ENCODE results near the gene KIF3C. TPM values are rescaled to one million over a fixed set of nuclear protein-coding genes. Genes with fewer than 3 reads are reported as not detected.

Gene KIF3C
- total and polyA plus RNA-seq, 2 donors (not counting 1 experiment from before 2014, with no cell fraction given), result 9.7 to 13.0 TPM

- no peaks in the 10 kb centered on the region for H3K9me3 ChIP-seq (ENCODE audit: control insufficient read depth, insufficient read depth, low read depth, low read length)
- no peak overlapping the region for H3K4me3 ChIP-seq (replicated peaks in 1 of 4; ENCODE audit: control extremely low read depth in 1 of 4, insufficient read depth in 1 of 4, low read depth in 3 of 4, low read length in 4 of 4)
These were observed 24.6 kb downstream of the KIF3C start for GRCh38 chr2:25957743-25958142.

GRCh38 chr2:25955869-25956535 lies 26.3 kb downstream of the KIF3C start:
- Histone ChIP-seq H4K20me1 (ENCODE audit: control insufficient read depth, extremely low read depth, insufficient read depth, low read length) (no peaks in the 10 kb centered on the region), H3K9ac (ENCODE audit: insufficient read depth, low read length) (no peak overlapping the region), H3K27ac (ENCODE audit: insufficient read depth, low read length) (no peak overlapping the region), H3K4me2 (ENCODE audit: extremely low read depth, insufficient read depth, low read length) (no peak overlapping the region), H3K27me3 (ENCODE audit: control insufficient read depth, insufficient read depth, low read length) (no peaks in the 10 kb centered on the region), H3K9me3 (ENCODE audit: control insufficient read depth, insufficient read depth, low read depth, low read length) (no peaks in the 10 kb centered on the region), H3K4me1 (ENCODE audit: control insufficient read depth, extremely low read depth, insufficient read depth, low read length) (no peaks in the 10 kb centered on the region), H3K36me3 (ENCODE audit: control insufficient read depth, insufficient read depth, low read length) (no peaks in the 10 kb centered on the region), H3K79me2 (ENCODE audit: control insufficient read depth, insufficient read depth, low read length) (no peaks in the 10 kb centered on the region), H3K4me3 (replicated peaks in 1 of 4; ENCODE audit: control extremely low read depth in 1 of 4, insufficient read depth in 1 of 4, low read depth in 3 of 4, low read length in 4 of 4) (no peak overlapping the region), H2AFZ (ENCODE audit: low read length) (no peak overlapping the region)
- TF ChIP-seq CTCF (conservative IDR thresholded peaks at IDR 0.05 in 1 of 2, IDR thresholded peaks at IDR 0.05 in 1 of 2; ENCODE audit: low read depth in 1 of 2, low read length in 2 of 2) (no peak), EZH2 (IDR thresholded peaks at IDR 0.05; ENCODE audit: low read length, missing control alignments) (no peak)
- DNase-seq (ENCODE audit: low read depth in 2 of 2), result no peak

More at GRCh38 chr2:25957743-25958142, 24.6 kb downstream of the KIF3C start:
- Histone ChIP-seq H3K4me2 (ENCODE audit: extremely low read depth, insufficient read depth, low read length) (no peak overlapping the region), H3K9ac (ENCODE audit: insufficient read depth, low read length) (no peak overlapping the region), H3K27ac (ENCODE audit: insufficient read depth, low read length) (no peak overlapping the region), H2AFZ (ENCODE audit: low read length) (no peak overlapping the region), H3K79me2 (ENCODE audit: control insufficient read depth, insufficient read depth, low read length) (no peaks in the 10 kb centered on the region), H4K20me1 (ENCODE audit: control insufficient read depth, extremely low read depth, insufficient read depth, low read length) (no peaks in the 10 kb centered on the region), H3K4me1 (ENCODE audit: control insufficient read depth, extremely low read depth, insufficient read depth, low read length) (no peaks in the 10 kb centered on the region), H3K36me3 (ENCODE audit: control insufficient read depth, insufficient read depth, low read length) (no peaks in the 10 kb centered on the region), H3K27me3 (ENCODE audit: control insufficient read depth, insufficient read depth, low read length) (no peaks in the 10 kb centered on the region)
- no peak for DNase-seq (ENCODE audit: low read depth in 2 of 2)
- TF ChIP-seq EZH2 (IDR thresholded peaks at IDR 0.05; ENCODE audit: low read length, missing control alignments) (no peak), CTCF (conservative IDR thresholded peaks at IDR 0.05 in 1 of 2, IDR thresholded peaks at IDR 0.05 in 1 of 2; ENCODE audit: low read depth in 1 of 2, low read length in 2 of 2) (no peak)

- H3K79me2 ChIP-seq (ENCODE audit: control insufficient read depth, insufficient read depth, low read length), result no peaks in the 10 kb centered on the region
- TF ChIP-seq EZH2 (IDR thresholded peaks at IDR 0.05; ENCODE audit: low read length, missing control alignments) (no peak), CTCF (conservative IDR thresholded peaks at IDR 0.05 in 1 of 2, IDR thresholded peaks at IDR 0.05 in 1 of 2; ENCODE audit: low read depth in 1 of 2, low read length in 2 of 2) (no peak)
- no peak overlapping the region for H3K9ac ChIP-seq (ENCODE audit: insufficient read depth, low read length)
- H3K4me2 ChIP-seq (ENCODE audit: extremely low read depth, insufficient read depth, low read length), result no peak overlapping the region
- H2AFZ ChIP-seq (ENCODE audit: low read length), result no peak overlapping the region
- no peak overlapping the region for H3K27ac ChIP-seq (ENCODE audit: insufficient read depth, low read length)
- DNase-seq (ENCODE audit: low read depth in 2 of 2), result no peak
- H3K9me3 ChIP-seq (ENCODE audit: control insufficient read depth, insufficient read depth, low read depth, low read length), result no peaks in the 10 kb centered on the region
- no peaks in the 10 kb centered on the region for H4K20me1 ChIP-seq (ENCODE audit: control insufficient read depth, extremely low read depth, insufficient read depth, low read length)
- H3K4me3 ChIP-seq (replicated peaks in 1 of 4; ENCODE audit: control extremely low read depth in 1 of 4, insufficient read depth in 1 of 4, low read depth in 3 of 4, low read length in 4 of 4), result no peak overlapping the region
- no peaks in the 10 kb centered on the region for H3K4me1 ChIP-seq (ENCODE audit: control insufficient read depth, extremely low read depth, insufficient read depth, low read length)
- no peaks in the 10 kb centered on the region for H3K27me3 ChIP-seq (ENCODE audit: control insufficient read depth, insufficient read depth, low read length)
- no peaks in the 10 kb centered on the region for H3K36me3 ChIP-seq (ENCODE audit: control insufficient read depth, insufficient read depth, low read length)
These were observed 27.3 kb downstream of the KIF3C start for GRCh38 chr2:25955036-25955435.

All from fibroblast of lung (primary cell).